OCI-LY1 (cell line): ENCODE measurements around the gene OR52K2.

Experiments used
- EZH2 ChIP-seq: fragments of 200-600 bp; sonication (generic), shearing (Covaris generic); IDR thresholded peaks from 2 replicates; pipeline ENCODE4 v1.8.0; 2017; ENCODE audit warnings: borderline replicate concordance, mixed run types, mild to moderate bottlenecking, antibody characterized with exemption, low read length, moderate library complexity, mixed read lengths
- TF ChIP-seq, protein P1 (sequence below): fragments of 200-600 bp; sonication (generic), shearing (Covaris generic); IDR thresholded peaks from 2 replicates; pipeline ENCODE4 v1.5.1; 2017; ENCODE audit warnings: mild to moderate bottlenecking, antibody characterized with exemption, low read length, moderate library complexity, mixed read lengths

DNA sequence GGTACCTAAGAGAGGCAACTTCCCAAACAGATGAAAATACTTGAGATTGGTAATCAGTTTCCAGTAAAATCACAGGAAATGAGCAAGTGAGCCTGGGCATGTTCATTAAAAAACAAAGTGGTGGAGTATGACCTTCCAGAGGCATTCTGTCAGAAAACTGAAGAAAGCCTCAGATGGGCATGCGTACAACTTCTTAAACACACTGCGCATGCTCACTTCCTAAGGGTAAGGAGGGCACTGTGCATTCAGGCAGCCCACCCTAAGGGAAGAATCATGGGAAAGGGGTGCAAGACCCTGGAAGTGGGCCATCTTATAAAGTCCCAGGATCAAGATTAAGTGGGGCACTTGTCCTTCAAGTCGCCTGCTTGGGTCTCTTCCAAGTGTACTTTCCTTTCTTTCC, 4.0 kb downstream of the OR52K2 start:
- TF ChIP-seq, protein P1, sequence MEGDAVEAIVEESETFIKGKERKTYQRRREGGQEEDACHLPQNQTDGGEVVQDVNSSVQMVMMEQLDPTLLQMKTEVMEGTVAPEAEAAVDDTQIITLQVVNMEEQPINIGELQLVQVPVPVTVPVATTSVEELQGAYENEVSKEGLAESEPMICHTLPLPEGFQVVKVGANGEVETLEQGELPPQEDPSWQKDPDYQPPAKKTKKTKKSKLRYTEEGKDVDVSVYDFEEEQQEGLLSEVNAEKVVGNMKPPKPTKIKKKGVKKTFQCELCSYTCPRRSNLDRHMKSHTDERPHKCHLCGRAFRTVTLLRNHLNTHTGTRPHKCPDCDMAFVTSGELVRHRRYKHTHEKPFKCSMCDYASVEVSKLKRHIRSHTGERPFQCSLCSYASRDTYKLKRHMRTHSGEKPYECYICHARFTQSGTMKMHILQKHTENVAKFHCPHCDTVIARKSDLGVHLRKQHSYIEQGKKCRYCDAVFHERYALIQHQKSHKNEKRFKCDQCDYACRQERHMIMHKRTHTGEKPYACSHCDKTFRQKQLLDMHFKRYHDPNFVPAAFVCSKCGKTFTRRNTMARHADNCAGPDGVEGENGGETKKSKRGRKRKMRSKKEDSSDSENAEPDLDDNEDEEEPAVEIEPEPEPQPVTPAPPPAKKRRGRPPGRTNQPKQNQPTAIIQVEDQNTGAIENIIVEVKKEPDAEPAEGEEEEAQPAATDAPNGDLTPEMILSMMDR, result no peak
- no peak for TF ChIP-seq EZH2
